ENCODE measurements around the gene TTLL8.

Gene TTLL8

GRCh38 chr22:49977578-49977977 is 80.5 kb downstream of the TTLL8 start:
- DNase-seq, result no peak
- in situ Hi-C loops (cut with MboI; ENCODE audit: low pct_unique_long_range_greater_than_20kb, low sequenced_read_pairs), result no loop called here

DNA sequence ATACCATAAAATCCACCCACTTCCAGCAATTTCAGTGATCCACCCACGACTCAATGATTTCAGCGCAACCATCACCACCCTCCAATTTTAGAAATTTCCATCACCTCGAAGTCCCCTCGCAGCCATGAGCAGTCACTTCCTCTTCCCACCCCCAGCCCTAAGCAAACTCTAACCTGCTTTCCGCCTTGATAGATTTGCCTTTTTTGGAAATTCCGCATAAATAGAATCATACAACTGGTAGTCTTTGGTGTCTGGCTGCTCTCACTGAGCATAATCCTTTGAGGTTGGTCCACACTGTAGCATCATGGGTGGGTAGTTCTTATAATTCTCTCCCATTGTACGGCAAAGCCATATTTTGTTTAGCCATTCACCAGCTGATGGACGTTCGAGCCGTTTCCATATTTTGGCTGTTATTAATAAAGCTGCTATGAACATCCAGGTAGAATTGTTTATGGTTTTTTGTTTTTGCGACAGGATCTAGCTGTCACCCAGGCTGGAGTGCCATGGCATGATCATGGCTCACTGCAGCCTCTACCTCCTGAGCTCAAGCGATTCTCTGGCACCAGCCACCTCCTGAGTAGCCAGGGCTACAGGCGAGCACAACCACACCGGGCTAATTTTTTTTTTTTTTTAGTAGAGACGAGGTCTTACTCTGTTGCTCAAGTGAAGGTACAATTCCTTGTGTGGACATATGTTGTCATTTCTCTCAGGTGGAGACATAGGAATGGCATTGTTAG is 81.5 kb downstream of the TTLL8 start:
- DNase-seq, result peak; percentile 78

DNA sequence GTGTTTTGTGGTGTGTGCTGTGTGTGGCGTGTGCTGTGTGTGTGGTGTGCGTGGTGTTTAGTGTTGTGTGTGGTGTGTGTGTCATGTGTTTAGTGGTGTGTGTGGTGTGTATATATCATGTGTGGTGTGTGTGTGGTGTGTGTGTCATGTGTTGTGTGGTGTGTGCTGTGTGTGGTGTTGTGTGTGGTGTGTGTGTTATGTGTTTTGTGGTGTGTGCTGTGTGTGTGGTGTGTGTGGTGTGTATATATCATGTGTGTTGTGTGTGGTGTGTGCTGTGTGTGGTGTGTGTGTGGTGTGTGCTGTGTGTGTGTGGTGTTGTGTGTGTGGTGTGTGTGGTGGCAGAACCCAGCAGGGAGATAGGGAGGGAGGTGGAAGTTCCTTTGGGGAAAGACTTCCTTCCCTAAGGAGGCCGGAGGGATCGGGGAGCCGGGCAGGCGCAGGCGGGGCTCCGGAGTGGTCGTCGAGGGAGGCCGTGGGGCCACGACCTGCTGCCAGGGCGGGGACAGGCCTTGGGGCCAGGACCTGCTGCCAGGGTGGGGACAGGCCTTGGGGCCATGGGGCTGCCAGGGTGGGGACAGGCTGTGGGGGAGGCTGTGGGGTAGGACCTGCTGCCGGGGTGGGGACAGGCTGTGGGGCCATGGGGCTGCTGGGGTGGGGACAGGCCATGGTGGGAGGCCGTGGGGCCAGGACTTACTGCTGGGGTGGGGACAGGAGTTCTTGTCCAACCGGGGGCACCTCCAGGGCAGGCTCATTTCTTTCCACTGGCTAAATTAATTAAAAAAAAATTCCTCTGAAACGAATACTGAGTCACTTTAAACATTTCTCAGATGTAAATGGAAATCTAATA is 82.3 kb downstream of the TTLL8 start:
- in situ Hi-C loops (cut with MboI; ENCODE audit: low pct_unique_long_range_greater_than_20kb, low sequenced_read_pairs), result no loop called here
- DNase-seq, result no peak

More for the DNA sequence above, 81.5 kb downstream of the TTLL8 start:
- in situ Hi-C loops (cut with MboI; ENCODE audit: low pct_unique_long_range_greater_than_20kb, low sequenced_read_pairs), result no loop called here

DNA sequence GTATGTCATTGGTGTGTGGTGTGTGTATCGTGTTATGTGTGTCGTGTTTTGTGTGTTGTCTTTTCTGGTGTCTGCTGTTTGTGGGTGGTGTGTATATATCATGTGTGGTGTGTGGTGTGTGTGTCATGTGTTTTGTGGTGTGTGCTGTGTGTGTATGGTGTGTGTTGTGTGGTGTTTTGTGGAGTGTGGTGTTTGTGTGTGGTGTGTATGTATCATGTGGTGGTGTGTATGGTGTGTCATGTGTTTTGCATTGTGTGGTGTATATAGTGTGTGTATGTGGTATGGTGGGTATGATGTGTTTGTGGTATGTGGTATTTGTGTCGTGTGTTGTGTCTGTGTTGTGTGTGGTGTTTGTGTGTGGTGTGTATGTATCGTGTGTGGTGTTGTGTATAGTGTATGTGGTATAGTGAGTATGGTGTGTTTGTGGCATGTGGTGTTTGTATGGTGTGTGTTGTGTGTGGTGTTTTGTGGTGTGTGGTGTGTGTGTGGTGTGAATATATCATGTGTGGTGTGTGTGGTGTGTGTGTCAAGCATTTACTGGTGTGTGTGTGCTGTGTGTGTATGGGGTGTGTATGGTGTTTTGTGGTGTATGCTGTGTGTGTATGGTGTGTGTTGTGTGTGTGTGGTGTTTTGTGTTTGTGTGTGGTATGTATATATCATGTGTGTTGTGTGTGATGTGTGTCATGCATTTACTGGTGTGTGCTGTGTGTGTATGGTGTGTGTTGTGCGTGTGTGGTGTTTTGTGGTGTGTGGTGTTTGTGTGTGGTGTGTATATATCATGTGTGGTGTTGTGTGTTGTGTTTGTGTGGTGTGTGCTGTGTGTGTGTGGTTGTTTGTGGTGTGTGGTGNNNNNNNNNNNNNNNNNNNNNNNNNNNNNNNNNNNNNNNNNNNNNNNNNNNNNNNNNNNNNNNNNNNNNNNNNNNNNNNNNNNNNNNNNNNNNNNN is 84.8 kb downstream of the TTLL8 start:
- no peak for DNase-seq
- in situ Hi-C loops (cut with MboI; ENCODE audit: low pct_unique_long_range_greater_than_20kb, low sequenced_read_pairs), result no loop called here

GRCh38 chr22:49972163-49973017 is 85.7 kb downstream of the TTLL8 start:
- DNase-seq, result no peak
- in situ Hi-C loops (cut with MboI; ENCODE audit: low pct_unique_long_range_greater_than_20kb, low sequenced_read_pairs), result no loop called here

DNA sequence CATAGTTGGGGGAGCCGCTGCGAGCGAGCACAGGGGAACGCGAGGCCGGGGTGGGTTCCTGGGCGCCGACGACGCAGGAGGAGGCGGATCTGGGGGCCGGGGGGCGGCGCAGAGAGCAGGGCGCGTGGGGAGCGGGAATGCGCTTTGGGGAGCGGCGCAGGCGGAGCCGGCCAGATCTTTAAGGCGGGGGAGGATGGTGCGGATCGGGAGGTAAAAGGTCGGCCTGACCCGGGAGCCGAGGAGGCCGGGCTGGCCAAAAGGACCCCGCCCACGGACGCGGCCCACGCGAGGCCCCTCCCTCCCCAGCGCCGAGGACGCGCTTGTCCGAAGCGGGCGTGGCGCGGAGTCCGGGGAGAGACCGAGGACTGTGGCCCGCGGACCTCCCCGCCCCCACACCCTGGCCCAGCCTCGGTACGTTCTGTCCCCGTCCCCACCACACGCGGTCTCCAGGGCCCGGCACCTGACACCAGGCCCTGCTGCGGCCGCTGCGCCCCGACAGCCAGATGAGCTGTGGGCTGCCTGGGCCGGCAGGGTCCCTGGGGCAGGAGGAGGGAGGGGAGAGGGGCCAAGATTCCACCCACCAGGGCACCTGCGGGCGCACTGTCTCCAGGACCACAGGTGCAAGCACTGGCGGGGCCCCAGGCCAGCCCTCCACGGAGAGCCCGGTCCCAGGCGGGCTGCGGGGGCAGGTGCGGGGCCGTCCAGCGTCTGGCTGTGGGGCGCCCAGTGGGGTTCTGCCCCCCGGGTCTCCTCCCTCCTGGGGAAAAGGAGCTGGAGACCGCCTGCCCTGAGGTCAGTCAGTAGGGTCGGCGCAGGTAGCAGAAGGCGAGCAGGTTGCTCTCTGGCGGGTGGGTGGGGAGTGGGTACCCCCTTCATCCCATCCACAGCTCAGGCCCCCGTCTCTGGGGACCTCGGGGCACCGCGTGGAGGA is 86.6 kb downstream of the TTLL8 start:
- in situ Hi-C loops (cut with MboI; ENCODE audit: low pct_unique_long_range_greater_than_20kb, low sequenced_read_pairs), result no loop called here
- no peak for DNase-seq

DNA sequence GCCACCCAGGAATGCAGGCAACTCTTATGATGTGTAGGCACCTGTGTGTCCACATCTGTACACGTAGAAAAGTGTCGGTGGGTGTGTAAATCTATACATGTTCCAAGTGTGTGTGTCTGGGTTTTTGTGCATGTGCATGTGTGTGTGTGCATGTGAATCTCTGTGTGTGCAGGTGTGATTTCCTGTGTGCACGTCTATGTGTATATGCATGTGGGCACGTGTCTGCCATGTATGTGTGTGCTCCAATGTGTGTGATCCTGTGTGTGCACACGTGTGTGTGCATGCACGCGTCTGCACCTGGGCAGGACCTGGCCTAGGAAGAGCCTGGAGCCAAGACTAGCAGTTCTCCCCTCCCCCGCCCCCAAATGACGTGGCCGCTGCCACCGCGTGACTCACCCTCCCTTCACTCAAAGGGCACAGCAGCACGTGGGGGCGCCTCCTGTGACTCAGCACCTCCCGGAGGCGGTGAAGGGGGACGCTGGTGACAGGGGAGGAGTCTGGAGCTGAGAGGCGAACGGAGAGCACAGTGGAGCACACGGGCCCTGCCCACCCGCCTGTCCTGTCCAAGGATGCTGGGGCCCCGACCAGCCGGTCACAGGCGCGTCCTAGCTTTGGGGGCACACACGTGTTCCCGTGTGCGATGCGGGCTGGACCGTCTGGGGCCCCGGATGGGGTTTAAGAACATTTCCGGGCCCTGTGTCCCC is 87.4 kb downstream of the TTLL8 start:
- in situ Hi-C loops (cut with MboI; ENCODE audit: low pct_unique_long_range_greater_than_20kb, low sequenced_read_pairs), result no loop called here
- peak; percentile 98 for DNase-seq

DNA sequence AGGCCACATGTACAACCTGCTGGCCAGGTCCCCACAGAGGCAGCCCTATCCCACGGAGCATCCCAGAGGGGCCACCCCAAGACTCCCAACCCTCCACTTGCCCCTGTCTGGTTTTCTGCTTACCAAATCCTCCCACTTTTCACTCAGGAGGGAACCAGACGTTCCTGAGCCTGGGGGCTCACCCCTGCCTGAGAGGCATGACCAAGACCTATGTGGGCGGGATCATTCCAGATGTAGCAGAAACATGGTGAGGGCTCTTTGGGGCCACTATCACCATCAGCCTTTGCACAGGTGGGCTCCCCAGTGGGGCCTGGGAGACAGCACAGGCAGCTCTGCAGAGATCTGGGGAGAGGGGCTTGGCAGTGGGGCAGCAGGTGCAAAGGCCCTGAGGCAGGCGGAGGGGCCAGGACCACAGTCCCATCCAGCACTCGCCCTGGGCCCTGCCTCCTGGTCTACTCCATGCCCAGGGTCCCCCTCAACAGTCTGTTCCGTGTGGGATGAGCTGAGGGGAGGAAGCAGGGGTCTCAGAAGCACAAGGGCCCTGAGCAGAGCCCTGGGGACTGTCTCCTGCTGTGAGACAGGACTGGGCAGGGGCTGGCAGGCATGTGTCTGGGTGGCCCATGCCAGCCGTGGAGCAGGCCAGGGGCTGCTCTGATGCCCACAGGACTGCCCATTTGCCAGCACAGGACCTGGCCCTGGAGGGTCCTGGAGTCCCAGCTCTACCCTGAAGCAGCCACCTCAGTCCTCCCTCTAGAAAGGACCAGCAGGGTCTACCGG is 88.2 kb downstream of the TTLL8 start:
- in situ Hi-C loops (cut with MboI; ENCODE audit: low pct_unique_long_range_greater_than_20kb, low sequenced_read_pairs), result no loop called here
- DNase-seq, result no peak

DNA sequence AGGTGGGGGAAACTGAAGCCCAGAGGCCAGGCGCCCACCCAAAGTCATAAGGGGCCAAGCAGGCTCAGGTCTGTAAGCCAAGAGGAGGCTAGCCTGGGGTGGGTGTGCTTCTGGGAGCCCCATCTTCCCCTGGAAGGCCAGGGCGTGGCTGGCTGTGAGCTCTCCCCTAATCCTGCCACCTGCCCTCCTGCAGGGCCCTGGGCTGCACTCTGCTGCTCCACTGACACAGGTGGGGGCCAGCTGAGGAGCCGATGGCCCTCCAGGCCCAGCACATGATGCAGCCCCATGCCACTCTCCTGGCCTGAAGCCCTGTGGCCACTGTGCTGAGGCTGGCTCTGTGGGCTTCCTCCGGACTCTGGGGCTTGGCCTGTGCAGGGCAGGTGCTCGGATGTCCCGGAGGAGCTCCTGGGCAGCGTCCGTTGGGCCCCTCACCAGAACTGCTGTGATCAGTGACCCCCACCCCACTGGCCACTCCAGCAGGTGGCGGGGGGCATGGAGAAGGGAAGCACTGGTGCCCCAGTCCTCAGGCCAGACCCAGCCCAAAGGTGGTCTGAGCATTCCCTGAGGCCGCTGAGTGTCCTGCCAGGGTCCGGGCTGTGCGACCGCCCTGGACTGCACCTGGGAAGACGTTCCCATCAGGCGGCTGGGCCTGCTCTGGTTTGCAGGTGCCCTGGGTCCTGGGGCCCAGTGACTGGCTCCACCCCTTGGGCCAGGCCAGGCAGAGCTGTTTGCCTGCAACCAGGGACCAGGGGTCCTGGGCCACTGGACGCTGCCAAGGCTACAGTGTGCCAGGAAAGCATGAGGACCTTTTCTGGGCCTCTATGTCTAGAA is 89.1 kb downstream of the TTLL8 start:
- in situ Hi-C loops (cut with MboI; ENCODE audit: low pct_unique_long_range_greater_than_20kb, low sequenced_read_pairs), result no loop called here
- no peak for DNase-seq
